HG03558 (cell line): ENCODE data around the gene GLB1L.
A peak's percentile ranks its signal among the peaks of the same experiment; 100 is the strongest.
"Not testable (repeated sequence)": the region's sequence is repeated elsewhere in the genome, so short reads cannot be mapped to it uniquely, and the experiment has no call there.

Source experiments
- ATAC-seq: cut with Tn5 transposase; IDR thresholded peaks from one replicate; pipeline ENCODE4 v1.9.1; 2021; ENCODE audit warnings: moderate number of reproducible peaks; ENCODE audit not compliant: unreplicated experiment; ENCODE audit errors: extremely low read depth

Gene GLB1L

DNA sequence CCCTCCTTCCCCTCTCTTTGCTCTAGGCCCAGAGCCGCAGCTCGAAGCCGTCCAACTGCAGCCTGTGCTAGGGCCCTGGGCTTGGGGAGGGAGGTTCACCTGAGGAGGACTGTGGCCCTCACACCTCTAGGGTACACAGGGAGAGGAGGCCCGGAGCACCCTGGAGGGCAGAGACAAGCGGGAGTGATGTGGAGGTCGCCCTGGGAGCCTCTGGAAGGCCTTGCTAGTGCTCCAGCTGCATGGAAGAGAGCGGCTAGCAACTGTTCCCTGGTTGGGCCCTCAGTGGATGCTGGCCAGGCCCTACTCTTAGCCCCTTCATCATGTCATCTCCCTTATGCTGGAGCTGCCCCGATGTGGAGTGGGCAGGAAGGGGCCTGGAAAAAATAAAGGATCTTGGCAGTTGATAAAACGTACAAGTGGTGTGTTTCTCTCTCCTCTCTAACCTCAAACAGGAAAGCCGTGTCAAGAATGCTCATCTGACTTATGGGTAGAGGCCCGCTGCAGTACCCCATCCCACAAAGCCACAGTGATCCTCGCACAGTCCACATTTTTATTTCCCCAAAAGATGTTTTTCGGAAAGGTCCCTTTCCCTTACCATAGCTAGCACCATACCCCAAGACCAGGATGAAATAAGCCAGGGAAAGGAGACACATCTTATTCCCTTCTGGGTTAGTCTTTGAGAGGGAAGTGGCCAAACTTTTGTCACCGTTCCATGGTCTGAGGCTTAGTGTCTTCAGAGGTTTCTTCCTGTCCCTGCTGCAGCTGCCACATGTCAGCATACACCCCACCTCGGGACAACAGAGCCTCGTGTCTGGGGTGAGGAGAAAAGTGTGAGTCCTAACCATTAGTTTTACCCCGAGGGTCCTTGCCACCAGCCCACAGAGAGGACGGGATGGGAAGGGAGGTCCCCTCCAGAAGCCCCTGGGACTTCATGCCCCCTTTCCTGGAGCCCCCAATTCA, 35.7 kb downstream of the GLB1L start:
- ATAC-seq: no peak

DNA sequence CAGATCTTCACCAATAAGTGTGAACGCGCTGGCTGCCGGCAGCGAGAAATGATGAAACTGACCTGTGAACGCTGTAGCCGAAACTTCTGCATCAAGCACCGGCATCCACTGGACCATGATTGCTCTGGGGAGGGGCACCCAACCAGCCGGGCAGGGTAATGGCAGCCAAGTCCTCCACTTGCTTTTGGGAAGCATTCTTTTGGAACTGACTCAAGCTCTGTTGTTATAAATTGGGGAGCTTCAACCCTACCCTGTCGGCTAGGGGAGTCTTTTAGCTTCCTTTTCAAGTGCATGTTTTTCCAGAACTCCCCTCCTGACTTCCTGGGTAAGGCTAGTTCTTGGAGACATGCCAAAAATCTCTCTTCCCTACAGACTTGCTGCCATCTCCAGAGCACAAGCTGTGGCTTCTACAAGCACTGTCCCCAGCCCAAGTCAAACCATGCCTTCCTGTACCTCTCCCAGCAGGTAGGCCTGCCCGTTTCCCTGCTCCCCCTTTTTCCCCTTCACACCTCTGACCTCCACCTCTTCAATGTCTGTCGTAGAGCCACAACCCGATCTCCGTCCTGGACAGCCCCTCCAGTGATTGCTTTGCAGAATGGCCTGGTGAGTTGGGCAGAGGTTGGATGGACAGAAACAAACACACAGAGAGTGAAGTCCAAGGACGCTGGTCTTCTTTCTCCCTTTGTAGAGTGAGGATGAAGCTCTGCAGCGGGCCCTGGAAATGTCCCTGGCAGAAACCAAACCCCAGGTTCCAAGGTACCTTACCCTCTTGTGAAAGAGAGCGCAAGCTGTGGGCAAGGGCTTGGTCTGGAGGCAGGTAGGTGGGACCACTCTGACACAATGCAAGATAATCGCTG, 37.1 kb downstream of the GLB1L start:
- no peak for ATAC-seq

DNA sequence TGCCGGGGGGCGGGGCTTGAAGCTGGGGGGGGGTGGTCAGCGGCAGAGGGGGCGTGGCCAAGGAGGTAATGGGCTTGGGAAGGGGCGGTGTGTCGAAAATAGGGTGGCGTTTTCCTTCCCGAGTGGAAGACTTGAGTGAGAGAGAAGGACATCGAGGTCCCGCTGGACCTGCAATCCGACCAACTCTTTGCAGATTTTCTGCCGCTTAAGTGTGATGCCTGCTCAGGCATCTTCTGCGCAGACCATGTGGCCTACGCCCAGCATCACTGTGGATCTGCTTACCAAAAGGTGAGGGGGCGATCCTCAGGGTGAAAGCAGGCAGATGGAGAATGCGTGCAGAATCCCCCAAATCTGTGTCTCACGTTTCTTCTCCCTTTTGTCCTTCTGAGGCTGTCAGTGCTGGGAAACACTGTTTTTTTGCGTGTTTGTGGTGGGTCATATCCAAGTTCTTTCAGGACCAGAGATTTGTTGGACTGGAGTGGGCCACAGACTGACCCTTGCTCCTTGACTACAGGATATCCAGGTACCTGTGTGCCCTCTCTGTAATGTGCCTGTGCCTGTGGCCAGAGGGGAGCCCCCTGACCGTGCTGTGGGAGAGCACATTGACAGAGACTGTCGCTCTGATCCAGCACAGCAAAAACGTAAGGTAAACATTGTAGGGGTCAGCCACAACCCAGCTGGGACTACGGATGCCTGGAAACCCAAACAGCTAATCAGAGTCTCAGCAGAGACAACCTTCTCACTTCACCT, 37.9 kb downstream of the GLB1L start:
- no peak for ATAC-seq

DNA sequence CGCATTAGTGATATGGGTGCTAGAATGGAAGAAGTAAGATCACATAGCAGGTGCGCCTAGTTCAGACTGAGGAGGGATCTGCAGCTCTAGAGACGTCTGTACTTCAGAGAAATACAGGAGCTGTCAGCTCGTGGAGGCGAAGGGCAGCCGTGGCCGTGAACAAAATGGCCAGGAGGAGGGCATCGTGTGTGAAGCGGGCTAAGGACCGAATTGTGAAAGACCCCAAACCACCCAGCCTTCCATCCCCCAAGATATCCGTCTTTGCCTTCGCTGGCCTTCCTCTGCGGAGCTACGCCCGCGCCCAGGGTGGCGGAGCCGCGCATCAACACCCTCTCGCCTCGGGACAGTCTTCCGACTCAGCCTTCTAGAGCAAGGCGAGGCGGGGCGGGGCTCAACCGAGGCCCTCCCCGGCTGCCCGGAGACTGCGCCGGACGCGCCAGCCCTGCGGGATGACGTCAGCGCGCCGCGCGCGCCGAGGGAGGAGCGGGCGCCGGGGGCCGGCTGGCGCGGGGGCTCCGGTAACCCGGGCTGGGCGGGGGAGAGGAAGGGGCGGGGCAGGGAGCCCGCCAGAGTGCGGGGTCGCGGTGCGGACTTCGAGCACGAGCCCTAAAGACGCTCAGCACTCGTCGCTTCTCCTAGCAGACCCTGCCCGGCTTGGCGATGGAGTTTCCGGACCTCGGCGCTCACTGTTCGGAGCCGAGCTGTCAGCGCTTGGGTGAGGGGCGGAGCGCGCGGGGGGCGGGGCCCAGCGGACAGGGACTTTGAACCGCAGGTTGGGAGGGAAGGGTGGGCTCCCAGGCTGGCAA, 38.7 kb downstream of the GLB1L start, which contains the start of gene ZFAND2B:
TSS of gene ZFAND2B (plus strand) at position 455 of the 806 bp plus-strand sequence. CDS start at position 661, 206 bp downstream.
- ATAC-seq: peak; percentile 83

DNA sequence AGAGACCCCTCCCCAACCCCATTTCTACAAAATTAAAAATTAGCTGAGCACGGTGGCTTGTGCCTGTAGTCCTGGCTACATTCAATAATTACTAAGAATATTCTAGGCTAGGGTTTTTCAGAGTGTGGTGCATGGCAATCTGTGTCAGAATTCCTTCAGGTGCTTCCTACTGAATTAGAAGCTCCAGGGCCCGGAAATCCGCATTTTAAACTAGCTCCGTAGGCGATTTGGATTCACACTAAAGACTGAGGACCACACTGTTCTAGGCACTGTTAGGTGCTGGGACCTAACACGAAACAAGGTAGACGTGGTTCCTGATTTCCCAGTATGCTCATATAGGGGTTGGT, 39.3 kb downstream of the GLB1L start:
- ATAC-seq: no peak

DNA sequence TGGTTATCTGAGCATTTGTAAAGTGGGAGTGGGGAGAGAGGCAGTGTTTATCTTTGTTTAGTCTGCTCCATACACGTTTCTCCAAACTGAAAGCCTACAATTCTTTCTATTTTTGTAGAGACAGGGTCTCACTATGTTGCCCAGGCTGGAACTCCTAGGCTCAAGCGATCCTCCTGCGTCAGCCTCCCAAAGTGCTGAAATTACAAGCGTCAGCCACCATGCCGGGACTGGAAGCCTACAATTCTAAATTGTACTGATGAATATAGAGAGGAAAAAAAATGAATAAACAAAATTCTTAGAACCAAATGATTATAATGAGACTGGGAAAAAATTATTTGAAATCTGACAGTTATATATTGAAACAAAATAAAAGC, 40.1 kb downstream of the GLB1L start:
- no peak for ATAC-seq

DNA sequence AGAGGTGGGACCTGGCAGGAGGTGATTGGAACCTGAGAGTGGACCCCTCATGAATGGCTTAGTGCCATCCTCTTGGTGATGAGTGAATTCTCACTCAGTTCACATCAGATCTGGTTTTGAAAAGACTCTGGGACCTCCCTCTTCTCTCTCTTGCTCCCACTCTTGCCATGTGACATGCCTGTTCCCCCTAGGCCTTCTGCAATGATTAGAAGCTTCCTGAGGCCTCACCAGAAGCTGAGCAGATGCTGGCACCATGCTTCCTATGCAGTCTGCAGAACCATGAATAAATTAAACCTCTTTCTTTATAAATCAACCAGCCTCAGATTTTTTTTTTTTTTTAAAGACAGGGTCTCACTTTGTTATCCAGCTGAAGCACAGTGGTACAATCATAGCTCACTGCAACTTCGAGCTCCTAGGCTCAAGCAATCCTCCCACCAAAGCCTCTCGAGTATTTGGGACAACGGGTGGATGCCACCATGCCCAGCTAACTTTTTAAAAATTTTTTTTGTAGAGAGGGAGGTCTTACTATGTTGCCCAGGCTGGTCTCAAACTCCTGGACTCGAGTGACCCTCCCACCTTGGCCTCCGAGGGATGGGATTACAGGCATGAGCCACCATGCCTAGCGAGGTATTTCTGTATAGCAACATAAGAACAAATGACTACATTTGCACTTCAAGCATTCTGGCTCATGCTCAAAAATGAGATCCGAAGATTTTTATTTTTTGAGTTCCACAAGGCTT, 40.6 kb downstream of the GLB1L start:
- no peak for ATAC-seq

DNA sequence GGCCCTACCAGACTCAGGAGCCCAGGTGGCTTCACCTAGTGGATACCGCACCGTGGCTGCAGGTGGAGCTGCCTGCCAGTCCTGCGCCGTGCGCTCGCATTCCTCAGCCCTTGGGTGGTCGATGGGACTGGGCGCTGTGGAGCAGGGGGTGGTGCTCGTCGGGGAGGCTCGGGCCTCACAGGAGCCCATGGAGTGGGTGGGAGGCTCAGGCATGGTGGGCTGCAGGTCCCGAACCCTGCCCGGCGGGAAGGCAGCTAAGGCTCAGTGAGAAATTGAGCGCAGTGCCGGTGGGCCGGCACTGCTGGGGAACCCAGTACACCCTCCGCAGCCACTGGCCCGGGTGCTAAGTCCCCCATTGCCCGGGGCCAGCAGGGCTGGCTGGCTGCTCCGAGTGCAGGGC, 43.9 kb downstream of the GLB1L start:
- not testable (repeated sequence) for ATAC-seq

DNA sequence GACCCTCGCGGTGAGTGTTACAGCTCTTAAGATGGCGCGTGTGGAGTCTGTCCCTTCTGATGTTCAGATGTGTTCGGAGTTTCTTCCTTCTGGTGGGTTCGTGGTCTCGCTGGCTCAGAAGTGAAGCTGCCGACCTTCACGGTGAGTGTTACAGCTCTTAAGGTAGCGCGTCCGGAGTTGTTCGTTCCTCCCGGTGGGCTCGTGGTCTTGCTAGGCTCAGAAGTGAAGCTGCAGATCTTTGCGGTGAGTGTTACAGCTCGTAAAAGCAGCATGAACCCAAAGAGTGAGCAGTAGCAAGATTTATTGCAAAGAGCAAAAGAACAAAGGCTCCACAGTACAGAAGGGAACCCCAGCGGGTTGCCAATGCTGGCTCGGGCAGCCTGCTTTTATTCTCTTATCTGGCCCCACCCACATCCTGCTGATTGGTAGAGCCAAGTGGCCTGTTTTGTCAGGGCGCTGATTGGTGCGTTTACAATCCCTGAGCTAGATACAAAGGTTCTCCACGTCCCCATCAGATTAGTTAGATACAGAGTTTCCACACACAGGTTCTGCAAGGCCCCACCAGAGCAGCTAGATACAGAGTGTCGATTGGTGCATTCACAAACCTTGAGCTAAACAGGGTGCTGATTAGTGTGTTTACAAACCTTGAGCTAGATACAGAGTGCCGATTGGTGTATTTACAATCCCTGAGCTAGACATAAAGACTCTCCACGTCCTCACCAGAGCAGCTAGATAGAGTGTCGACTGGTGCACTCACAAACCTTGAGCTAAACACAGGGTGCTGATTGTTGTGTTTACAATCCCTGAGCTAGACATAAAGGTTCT, 44.5 kb downstream of the GLB1L start:
- ATAC-seq: not testable (repeated sequence)

DNA sequence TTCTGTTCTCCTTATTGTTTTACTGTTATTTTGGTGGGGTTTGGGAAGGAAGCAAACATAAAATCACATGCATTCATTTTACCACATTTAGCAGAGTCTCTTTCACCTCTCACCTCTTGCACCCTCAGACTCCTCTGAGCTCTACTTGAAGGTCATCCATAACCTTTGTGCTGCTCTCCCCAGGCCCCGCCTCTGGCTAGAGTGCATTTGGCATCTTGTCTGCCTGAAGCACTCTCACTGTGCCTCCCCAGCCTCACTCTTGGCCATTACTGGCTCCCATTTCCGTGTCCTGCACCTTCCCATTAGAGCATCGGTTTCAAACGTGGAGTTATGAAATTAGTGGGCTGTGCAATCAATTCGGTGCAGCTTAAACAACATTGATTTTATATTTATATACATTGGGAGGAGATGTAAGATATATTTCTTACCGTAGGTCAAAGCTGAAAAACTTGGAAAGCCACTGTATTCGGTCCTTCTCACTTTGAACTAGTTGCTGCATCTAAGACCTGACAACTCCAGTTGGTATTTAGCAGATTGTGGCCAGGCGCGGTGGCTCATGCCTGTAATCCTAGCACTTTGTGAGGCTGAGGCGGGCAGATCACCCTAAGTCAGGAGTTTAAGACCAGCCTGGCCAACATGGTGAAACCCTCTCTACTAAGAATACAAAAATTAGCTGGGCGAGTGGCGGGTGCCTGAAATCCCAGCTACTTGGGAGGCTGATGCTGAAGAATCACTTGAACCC, 45.6 kb downstream of the GLB1L start:
- ATAC-seq: no peak

DNA sequence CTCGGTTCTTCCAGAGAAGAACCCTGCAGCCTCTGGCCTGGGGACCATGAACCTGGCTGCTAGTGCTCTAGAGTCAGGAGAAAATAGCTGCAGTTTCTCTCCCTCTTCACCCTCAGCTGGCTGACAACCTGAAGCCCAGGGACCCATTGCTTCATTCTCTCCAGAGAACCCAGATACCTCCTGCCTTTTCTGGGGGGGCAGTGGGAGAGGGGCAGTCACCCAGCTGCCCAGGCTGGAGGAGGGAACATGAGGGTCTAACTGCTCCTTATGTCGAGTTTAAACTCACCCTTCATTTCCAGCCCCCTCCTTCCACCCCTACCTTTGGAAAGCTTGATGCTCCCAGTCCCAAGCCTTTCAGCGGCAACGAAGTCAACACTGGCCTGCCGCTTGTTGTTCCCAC, 46.3 kb downstream of the GLB1L start:
- no peak for ATAC-seq

DNA sequence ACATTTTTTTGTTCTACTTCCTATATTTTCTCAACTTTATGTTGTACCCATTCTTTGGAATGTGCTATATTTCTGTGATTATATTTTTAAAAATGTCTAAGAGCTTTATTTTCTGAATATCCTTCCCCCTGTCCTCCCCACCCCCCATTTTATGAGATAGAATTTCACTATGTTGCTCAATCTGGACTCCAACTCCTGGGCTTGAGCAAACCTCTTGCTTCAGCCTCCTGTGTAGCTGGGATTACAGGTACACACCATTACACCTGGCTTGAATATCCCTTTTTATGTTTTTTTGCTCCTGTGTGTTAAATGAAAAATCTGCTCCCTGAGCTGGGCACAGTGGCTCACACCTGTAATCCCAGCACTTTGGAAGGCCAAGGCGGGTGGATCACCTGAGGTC, 47.9 kb downstream of the GLB1L start:
- no peak for ATAC-seq

DNA sequence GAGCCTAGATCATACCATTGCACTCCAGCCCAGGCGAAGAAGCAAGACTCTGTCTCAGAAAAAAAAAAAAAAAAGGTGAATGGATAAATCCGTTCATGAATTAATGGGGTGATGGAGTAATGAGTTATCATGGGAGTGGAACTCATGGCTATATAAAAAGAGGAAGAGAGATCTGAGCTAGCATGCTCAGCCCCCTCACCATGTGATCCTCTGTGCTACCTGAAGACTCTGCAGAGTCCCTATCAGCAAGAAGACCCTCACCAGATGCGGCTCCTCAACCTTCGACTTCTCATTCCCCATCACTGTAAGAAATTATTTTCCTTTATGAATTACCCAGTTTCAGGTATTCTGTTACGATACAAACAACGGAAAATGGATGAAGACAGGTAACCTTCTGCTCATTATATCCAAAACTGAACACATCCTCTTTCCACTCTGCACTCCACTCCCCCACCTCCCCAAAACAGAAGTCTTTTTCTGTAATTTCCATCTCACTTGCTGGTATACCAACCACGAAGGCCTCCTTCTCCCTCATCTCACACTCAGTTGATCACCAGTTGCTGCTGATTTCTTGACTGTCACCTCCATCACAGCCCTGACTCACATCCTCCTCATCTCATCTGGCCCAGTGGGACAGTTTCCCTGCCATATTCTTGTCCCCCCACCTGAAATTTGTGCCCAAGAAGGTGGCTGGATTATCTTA, 58.3 kb downstream of the GLB1L start:
- ATAC-seq: no peak
